ENCODE data around the gene HMCN1.

GRCh38 chr1:185695299-185695698 lies 38.9 kb upstream of the HMCN1 start:
- no peak for TF ChIP-seq EZH2 (IDR thresholded peaks at IDR 0.05; ENCODE audit: borderline replicate concordance, low read length)
- TF ChIP-seq, protein P1, sequence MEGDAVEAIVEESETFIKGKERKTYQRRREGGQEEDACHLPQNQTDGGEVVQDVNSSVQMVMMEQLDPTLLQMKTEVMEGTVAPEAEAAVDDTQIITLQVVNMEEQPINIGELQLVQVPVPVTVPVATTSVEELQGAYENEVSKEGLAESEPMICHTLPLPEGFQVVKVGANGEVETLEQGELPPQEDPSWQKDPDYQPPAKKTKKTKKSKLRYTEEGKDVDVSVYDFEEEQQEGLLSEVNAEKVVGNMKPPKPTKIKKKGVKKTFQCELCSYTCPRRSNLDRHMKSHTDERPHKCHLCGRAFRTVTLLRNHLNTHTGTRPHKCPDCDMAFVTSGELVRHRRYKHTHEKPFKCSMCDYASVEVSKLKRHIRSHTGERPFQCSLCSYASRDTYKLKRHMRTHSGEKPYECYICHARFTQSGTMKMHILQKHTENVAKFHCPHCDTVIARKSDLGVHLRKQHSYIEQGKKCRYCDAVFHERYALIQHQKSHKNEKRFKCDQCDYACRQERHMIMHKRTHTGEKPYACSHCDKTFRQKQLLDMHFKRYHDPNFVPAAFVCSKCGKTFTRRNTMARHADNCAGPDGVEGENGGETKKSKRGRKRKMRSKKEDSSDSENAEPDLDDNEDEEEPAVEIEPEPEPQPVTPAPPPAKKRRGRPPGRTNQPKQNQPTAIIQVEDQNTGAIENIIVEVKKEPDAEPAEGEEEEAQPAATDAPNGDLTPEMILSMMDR (IDR thresholded peaks at IDR 0.05; ENCODE audit: low read length), result peak; percentile 31; the same call in 1 of the 2 replicates
